ENCODE data around the gene PTPN12. TPM values are rescaled to one million over a fixed set of nuclear protein-coding genes. Genes with fewer than 3 reads are reported as not detected.

The PTPN12 gene
- total and polyA plus RNA-seq, 2 experiments from 2014 or later = 21.7 to 25.6 TPM

DNA sequence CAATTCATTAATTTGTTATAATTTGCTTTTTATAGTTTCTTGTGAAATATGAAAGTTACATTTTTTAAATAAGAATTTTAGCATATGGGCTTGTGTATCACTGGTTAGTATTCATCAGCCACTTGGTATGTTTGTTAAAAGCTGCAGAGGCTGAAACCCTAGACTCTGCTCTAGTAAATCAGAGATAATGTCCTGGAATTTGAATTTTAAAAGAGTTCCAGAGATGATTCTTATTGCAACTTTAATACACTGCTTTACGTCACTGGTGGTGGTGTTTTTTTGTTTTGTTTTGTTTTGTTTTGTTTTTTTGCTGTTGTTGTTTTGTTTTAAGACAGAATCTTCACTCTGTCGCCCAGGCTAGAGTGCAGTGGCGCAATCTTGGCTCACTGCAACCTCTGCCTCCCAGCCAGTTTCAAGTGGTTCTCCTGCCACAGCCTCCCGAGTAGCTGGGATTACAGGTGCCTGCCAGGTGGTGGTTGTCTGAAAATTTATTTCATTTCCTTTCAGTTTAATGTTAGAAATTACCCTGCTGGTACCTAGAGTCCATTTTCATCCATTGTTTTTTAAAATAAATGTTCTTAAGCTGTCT, 43.8 kb downstream of the PTPN12 start:
- Histone ChIP-seq H3K36me3 (ENCODE audit: low read depth) (peaks cover 43% of the 10 kb centered on the region), H3K79me2 (ENCODE audit: insufficient read depth) (peaks cover 100% of the 10 kb centered on the region), H3F3A (ENCODE audit: insufficient read depth) (peaks cover 26% of the 10 kb centered on the region; the same call in 1 of the 2 replicates), H3K4me1 (ENCODE audit: insufficient read depth) (peaks cover 26% of the 10 kb centered on the region), H3K9me2 (ENCODE audit: insufficient read depth) (no peaks in the 10 kb centered on the region), H3K27me3 (replicated peaks; ENCODE audit: insufficient read depth) (no peaks in the 10 kb centered on the region), H4K20me1 (ENCODE audit: insufficient read depth) (0 out of 2 replicates have a peak, but pooled peaks cover 7% of the 10 kb centered on the region), H3K9me3 (ENCODE audit: low read depth) (no peaks in the 10 kb centered on the region), H3K9ac (no peak overlapping the region), H3K4me2 (ENCODE audit: unreplicated experiment) (no peak overlapping the region), H2AFZ (no peak overlapping the region), H3K27ac (0 out of 2 replicates have a peak overlapping the region, but pooled peaks have one; percentile 4), H3K4me3 (no peak overlapping the region)
- peak; percentile 53 for DNase-seq
- TF ChIP-seq EZH2phosphoT487 (IDR thresholded peaks at IDR 0.05; ENCODE audit: insufficient read depth, low read depth) (no peak), EZH2 (IDR thresholded peaks at IDR 0.05; ENCODE audit: insufficient read depth, poor library complexity, severe bottlenecking) (no peak)
- in situ Hi-C loops (cut with MboI) = no loop called here
- WGBS, 2 experiments (ENCODE audit: low coverage in 1 of 2, low lambda C conversion rate in 2 of 2, missing lambda C conversion rate in 2 of 2) = 59% methylated on average over 4 of the region's 4 CpGs

GRCh38 chr7:77587272-77587671, 50.2 kb downstream of the PTPN12 start:
- peaks cover 52% of the 10 kb centered on the region for H3K36me3 ChIP-seq (ENCODE audit: low read depth)
- no peak for DNase-seq
- H3F3A ChIP-seq (ENCODE audit: insufficient read depth) = peaks cover 13% of the 10 kb centered on the region
- H3K9me2 ChIP-seq (ENCODE audit: insufficient read depth) = no peaks in the 10 kb centered on the region
- TF ChIP-seq EZH2phosphoT487 (IDR thresholded peaks at IDR 0.05; ENCODE audit: insufficient read depth, low read depth) = no peak
- no peak for TF ChIP-seq EZH2 (IDR thresholded peaks at IDR 0.05; ENCODE audit: insufficient read depth, poor library complexity, severe bottlenecking)
- no peak overlapping the region for H2AFZ ChIP-seq
- no peaks in the 10 kb centered on the region for H3K27me3 ChIP-seq (replicated peaks; ENCODE audit: insufficient read depth)
- H3K9ac ChIP-seq = no peak overlapping the region
- H3K79me2 ChIP-seq (ENCODE audit: insufficient read depth) = peaks cover 99% of the 10 kb centered on the region
- in situ Hi-C loops (cut with MboI) = no loop called here
- 47% methylated on average over 2 of the region's 2 CpGs for WGBS, 2 experiments (ENCODE audit: low coverage in 1 of 2, low lambda C conversion rate in 2 of 2, missing lambda C conversion rate in 2 of 2)
- no peak overlapping the region for H3K27ac ChIP-seq
- no peak overlapping the region for H3K4me3 ChIP-seq
- peaks cover 7% of the 10 kb centered on the region; the same call in 1 of the 2 replicates for H4K20me1 ChIP-seq (ENCODE audit: insufficient read depth)
- no peak overlapping the region for H3K4me2 ChIP-seq (ENCODE audit: unreplicated experiment)
- no peaks in the 10 kb centered on the region for H3K9me3 ChIP-seq (ENCODE audit: low read depth)
- H3K4me1 ChIP-seq (ENCODE audit: insufficient read depth) = peaks cover 17% of the 10 kb centered on the region

GRCh38 chr7:77600952-77601351, 63.9 kb downstream of the PTPN12 start:
- Histone ChIP-seq H3K27ac (no peak overlapping the region), H3F3A (ENCODE audit: insufficient read depth) (peaks cover 5% of the 10 kb centered on the region; the same call in 1 of the 2 replicates), H3K4me3 (no peak overlapping the region), H3K9me2 (ENCODE audit: insufficient read depth) (no peaks in the 10 kb centered on the region), H3K4me2 (ENCODE audit: unreplicated experiment) (no peak overlapping the region), H3K36me3 (ENCODE audit: low read depth) (peaks cover 55% of the 10 kb centered on the region), H3K79me2 (ENCODE audit: insufficient read depth) (peaks cover 66% of the 10 kb centered on the region), H3K27me3 (replicated peaks; ENCODE audit: insufficient read depth) (no peaks in the 10 kb centered on the region), H4K20me1 (ENCODE audit: insufficient read depth) (no peaks in the 10 kb centered on the region), H3K9ac (no peak overlapping the region), H3K4me1 (ENCODE audit: insufficient read depth) (no peaks in the 10 kb centered on the region), H3K9me3 (ENCODE audit: low read depth) (no peaks in the 10 kb centered on the region), H2AFZ (no peak overlapping the region)
- TF ChIP-seq EZH2 (IDR thresholded peaks at IDR 0.05; ENCODE audit: insufficient read depth, poor library complexity, severe bottlenecking) = no peak
- no peak for TF ChIP-seq EZH2phosphoT487 (IDR thresholded peaks at IDR 0.05; ENCODE audit: insufficient read depth, low read depth)
- 89 to 95% methylated on average over 2 of the region's 2 CpGs for WGBS, 2 experiments (ENCODE audit: low coverage in 1 of 2, low lambda C conversion rate in 2 of 2, missing lambda C conversion rate in 2 of 2)
- DNase-seq = no peak
- in situ Hi-C loops (cut with MboI) = no loop called here

DNA sequence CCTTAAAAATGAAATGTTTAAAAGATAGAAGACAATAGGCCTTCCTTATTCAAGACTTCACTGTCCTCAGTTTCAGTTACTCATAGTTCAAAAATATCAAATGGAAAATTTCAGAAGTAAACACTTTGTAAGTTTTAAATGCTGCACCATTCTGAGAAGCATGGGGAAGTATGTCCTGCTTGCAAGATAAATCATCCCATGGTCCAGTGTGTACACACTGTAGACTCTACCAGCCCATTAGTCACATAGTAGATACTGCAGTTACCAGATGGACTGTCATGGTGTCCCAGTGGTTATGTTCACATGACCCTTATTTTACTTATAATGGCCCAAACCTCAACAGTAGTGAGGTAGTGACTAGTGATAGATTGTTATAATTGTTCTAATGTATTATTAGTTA, 69.5 kb downstream of the PTPN12 start:
- H3K4me3 ChIP-seq = no peak overlapping the region
- in situ Hi-C loops (cut with MboI) = no loop called here
- peaks cover 77% of the 10 kb centered on the region for H3K79me2 ChIP-seq (ENCODE audit: insufficient read depth)
- DNase-seq = no peak
- no peak overlapping the region for H3K4me2 ChIP-seq (ENCODE audit: unreplicated experiment)
- H3K27me3 ChIP-seq (replicated peaks; ENCODE audit: insufficient read depth) = no peaks in the 10 kb centered on the region
- no peak overlapping the region for H3K9ac ChIP-seq
- H3K36me3 ChIP-seq (ENCODE audit: low read depth) = peaks cover 44% of the 10 kb centered on the region
- H3K27ac ChIP-seq = no peak overlapping the region
- H2AFZ ChIP-seq = no peak overlapping the region
- no peaks in the 10 kb centered on the region for H3K9me2 ChIP-seq (ENCODE audit: insufficient read depth)
- no peaks in the 10 kb centered on the region for H3K4me1 ChIP-seq (ENCODE audit: insufficient read depth)
- H3K9me3 ChIP-seq (ENCODE audit: low read depth) = no peaks in the 10 kb centered on the region
- no peaks in the 10 kb centered on the region for H4K20me1 ChIP-seq (ENCODE audit: insufficient read depth)
- H3F3A ChIP-seq (ENCODE audit: insufficient read depth) = peaks cover 15% of the 10 kb centered on the region
- TF ChIP-seq EZH2phosphoT487 (IDR thresholded peaks at IDR 0.05; ENCODE audit: insufficient read depth, low read depth) = no peak
- no peak for TF ChIP-seq EZH2 (IDR thresholded peaks at IDR 0.05; ENCODE audit: insufficient read depth, poor library complexity, severe bottlenecking)

All from GM23248 (cell line).